Common myeloid progenitor, CD34-positive (primary cell): ENCODE measurements around the gene SEMA4D.

ENCODE experiments used
- CTCF ChIA-PET: fragments of 350-600 bp; sonication (Branson Sonifier 250); formaldehyde crosslinking; loops from one replicate; lab custom pipeline; 2021; ENCODE audit warnings: antibody characterized with exemption; lab: Charles Lee
- POLR2A ChIA-PET: fragments of 350-600 bp; sonication (Branson Sonifier 250); formaldehyde crosslinking; loops from one replicate; lab custom pipeline; 2021; ENCODE audit warnings: antibody characterized with exemption; lab: Charles Lee
- DNase-seq, 3 donors: peaks; one replicate each; pipeline versions ENCODE4 v3.0.0 to v3.0.0-alpha.2; 2013
- H3K27ac ChIP-seq, 2 experiments: 1 replicate in 1 of 2; 2 replicates in 1 of 2; pipeline ENCODE4 v1.7.0; 2013; ENCODE audit warnings: inconsistent platforms in 2 of 2, low read length in 2 of 2, mild to moderate bottlenecking in 2 of 2, low read depth in 1 of 2, moderate library complexity in 1 of 2; ENCODE audit not compliant: severe bottlenecking in 2 of 2, insufficient read depth in 1 of 2, poor library complexity in 1 of 2
- H3K27me3 ChIP-seq, 5 experiments: replicated peaks in 2 of 5; 1 replicate in 3 of 5; 2 replicates in 2 of 5; pipeline versions ENCODE4 v1.6.1 to v1.7.0; 2013; ENCODE audit warnings: low read length in 4 of 5, mild to moderate bottlenecking in 2 of 5, moderate library complexity in 2 of 5, inconsistent platforms in 1 of 5; ENCODE audit not compliant: insufficient read depth in 5 of 5, control insufficient read depth in 4 of 5
- H3K36me3 ChIP-seq, 4 experiments: 1 replicate in 2 of 4; 2 replicates in 2 of 4; pipeline versions ENCODE4 v1.6.1 to v1.7.0; 2013; ENCODE audit warnings: low read length in 3 of 4, control low read depth in 1 of 4, mild to moderate bottlenecking in 1 of 4; ENCODE audit not compliant: control insufficient read depth in 4 of 4, insufficient read depth in 4 of 4
- H3K4me1 ChIP-seq, 4 experiments: 1 replicate in 3 of 4; 2 replicates in 1 of 4; pipeline versions ENCODE4 v1.6.1 to v1.7.1; 2013; ENCODE audit warnings: low read length in 3 of 4, mild to moderate bottlenecking in 3 of 4, control low read depth in 1 of 4, inconsistent platforms in 1 of 4, moderate library complexity in 1 of 4; ENCODE audit not compliant: control insufficient read depth in 4 of 4, insufficient read depth in 4 of 4; ENCODE audit errors: control extremely low read depth in 1 of 4
- H3K4me3 ChIP-seq, 7 experiments: 1 replicate in 4 of 7; 2 replicates in 3 of 7; pipeline versions ENCODE4 v1.5.1 to v1.7.0; 2013; ENCODE audit warnings: mild to moderate bottlenecking in 7 of 7, low read length in 6 of 7, moderate library complexity in 6 of 7, inconsistent platforms in 2 of 7, low read depth in 2 of 7, control low read depth in 1 of 7; ENCODE audit not compliant: insufficient read depth in 4 of 7, control insufficient read depth in 1 of 7; ENCODE audit errors: extremely low read depth in 1 of 7
- H3K9me3 ChIP-seq, 5 experiments: 1 replicate in 4 of 5; 2 replicates in 1 of 5; pipeline versions ENCODE4 v1.6.1 to v1.7.1; 2013; ENCODE audit warnings: low read length in 4 of 5, mild to moderate bottlenecking in 2 of 5, inconsistent platforms in 1 of 5, low read depth in 1 of 5, moderate library complexity in 1 of 5; ENCODE audit not compliant: control insufficient read depth in 4 of 5, insufficient read depth in 2 of 5; ENCODE audit errors: control extremely low read depth in 1 of 5
- WGBS: methylation state at CpG from one replicate; pipeline ENCODE4 v1.1.5; 2013; ENCODE audit not compliant: insufficient coverage; 5-methylcytosine and 5-hydroxymethylcytosine counted together

The SEMA4D gene

DNA sequence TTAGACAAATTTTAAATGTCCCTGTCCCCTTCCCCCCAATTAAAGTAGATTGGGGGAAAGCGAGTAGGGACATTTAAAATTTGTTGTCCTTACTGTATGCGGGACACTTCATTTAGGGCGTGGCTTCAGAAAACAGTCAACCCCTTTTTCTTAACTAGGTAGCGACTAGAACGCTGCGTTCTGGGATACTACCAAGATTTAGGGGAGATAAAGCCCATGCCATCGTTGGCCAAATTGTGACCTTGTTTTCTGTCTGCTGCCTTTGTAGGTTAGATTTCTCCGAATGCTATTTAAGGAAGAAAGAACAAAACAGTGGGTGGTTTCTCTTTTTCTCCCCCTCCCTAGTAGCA, 185.7 kb downstream of the SEMA4D start:
- peak in 2 of 3 donors; percentile 41 to 49 for DNase-seq
- H3K9me3 ChIP-seq: no peaks in the 10 kb centered on the region
- H3K4me1 ChIP-seq: peaks cover 25 to 41% (median 35%) of the 10 kb centered on the region in 4 experiments
- CTCF ChIA-PET: interaction anchor here (1.4 kb wide), 1 partner anchor 12 kb away, joined by 5 read pairs; no protein-coding TSS in a partner anchor
- 0% methylated on average over 5 of the region's 8 CpGs for WGBS
- POLR2A ChIA-PET: interaction anchor here (0.6 kb wide), 1 partner anchor 155 kb away, joined by 4 read pairs; no protein-coding TSS in a partner anchor
- H3K4me3 ChIP-seq: peak overlapping the region in 6 of 7 experiments; percentile 77 to 100 (median 97)
- peaks cover 4 to 31% (median 13%) of the 10 kb centered on the region in 4 experiments for H3K36me3 ChIP-seq
- no peaks in the 10 kb centered on the region for H3K27me3 ChIP-seq
- H3K27ac ChIP-seq: peak overlapping the region; percentile 85 to 99

DNA sequence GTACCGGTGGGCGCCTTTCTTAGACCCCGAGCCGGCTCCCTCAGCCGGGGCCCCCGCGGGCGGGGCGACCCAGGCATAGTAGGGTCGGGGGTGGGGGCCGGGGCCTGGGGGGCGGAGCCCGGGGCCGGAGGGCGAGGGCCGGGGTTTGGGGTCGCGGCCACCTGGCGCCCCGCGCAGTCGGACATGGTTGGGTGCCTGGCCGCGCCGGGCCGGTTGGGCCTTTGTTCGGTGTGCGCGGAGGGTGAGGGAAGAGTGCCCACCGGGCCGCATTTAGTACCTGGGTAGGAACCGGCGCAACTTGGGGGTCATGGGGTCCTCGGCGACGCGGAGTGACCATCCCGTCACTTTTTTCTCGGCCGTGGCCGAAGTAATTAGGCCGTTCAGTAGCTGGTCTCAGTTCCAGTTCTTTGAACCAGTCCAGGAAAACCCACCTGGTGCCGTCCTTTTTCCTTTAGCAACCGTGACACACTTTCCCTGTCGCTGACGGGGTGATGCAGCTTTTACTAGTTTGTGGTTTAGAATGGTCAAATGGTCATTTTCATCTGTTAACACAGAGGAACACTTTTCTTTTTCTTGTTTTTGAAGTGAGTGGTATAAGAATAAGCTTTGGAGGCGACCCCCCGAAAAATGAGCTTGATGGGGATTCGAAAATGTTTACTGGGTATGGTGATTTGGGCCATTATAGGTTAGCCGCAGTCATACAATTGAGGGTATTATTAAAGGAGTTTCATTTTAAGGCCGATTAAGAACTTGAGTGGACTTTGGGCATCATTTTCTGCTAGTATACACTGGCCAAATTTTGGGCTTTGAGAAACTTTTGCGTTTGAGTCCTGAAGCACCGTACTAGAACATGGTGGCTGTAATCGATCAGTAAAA, 186.3 kb downstream of the SEMA4D start:
- POLR2A ChIA-PET: interaction anchor here (0.6 to 1.7 kb wide), 2 partner anchors 32 to 156 kb away, joined by 4 to 11 read pairs; no protein-coding TSS in a partner anchor
- peaks cover 25 to 39% (median 35%) of the 10 kb centered on the region in 4 experiments for H3K4me1 ChIP-seq
- peaks cover 0 to 25% (median 9%) of the 10 kb centered on the region in 4 experiments for H3K36me3 ChIP-seq
- DNase-seq: peak in 1 of 3 donors; percentile 13
- H3K27me3 ChIP-seq: no peaks in the 10 kb centered on the region
- H3K27ac ChIP-seq: peak overlapping the region; percentile 85 to 99
- H3K9me3 ChIP-seq: no peaks in the 10 kb centered on the region
- WGBS: under 1% methylated on average over 33 of the region's 54 CpGs
- CTCF ChIA-PET: interaction anchor here (1.4 kb wide), 1 partner anchor 13 kb away, joined by 5 read pairs; no protein-coding TSS in a partner anchor
- peak overlapping the region; percentile 58 to 100 (median 97) for H3K4me3 ChIP-seq
